OCI-LY7 (cell line): ENCODE data around the gene MYRIP. TPM values are rescaled to one million over a fixed set of nuclear protein-coding genes. Genes with fewer than 3 reads are reported as not detected.

Source experiments
- BruUV-seq: library from RNA; stranded (reverse); fragments of 400-500 nt; replicated peaks from 2 replicates; lab custom pipeline; 2021; lab: Mats Ljungman, UMichigan
- CTCF ChIA-PET: fragments of 300-600 bp; sonication (Branson Sonifier 250); formaldehyde crosslinking; loops from one replicate; lab custom pipeline; 2022; ENCODE audit warnings: antibody characterized with exemption; ENCODE audit not compliant: unreplicated experiment; lab: Charles Lee
- POLR2A ChIA-PET: fragments of 300-600 bp; sonication (Branson Sonifier 250); formaldehyde crosslinking; loops from one replicate; lab custom pipeline; 2022; ENCODE audit warnings: antibody characterized with exemption; lab: Charles Lee
- DNase-seq: peaks from one replicate; pipeline ENCODE4 v3.0.0-alpha.2; 2015; ENCODE audit warnings: low spot score
- H2AFZ ChIP-seq: fragments of 200-600 bp; sonication (generic), shearing (Covaris generic); 2 replicates; pipeline ENCODE4 v1.6.1; 2014; ENCODE audit warnings: mild to moderate bottlenecking, antibody characterized with exemption, low read length, moderate library complexity
- H3K27ac ChIP-seq: fragments of 200-600 bp; sonication (generic); 2 replicates; pipeline ENCODE4 v1.5.1; 2014; ENCODE audit warnings: mixed run types, low read depth, mild to moderate bottlenecking, moderate library complexity, low read length, inconsistent platforms; ENCODE audit not compliant: poor library complexity, severe bottlenecking
- H3K36me3 ChIP-seq: fragments of 200-600 bp; sonication (generic); 2 replicates; pipeline ENCODE4 v1.6.1; 2014; ENCODE audit warnings: mild to moderate bottlenecking, antibody characterized with exemption, low read length, moderate library complexity, mixed read lengths; ENCODE audit not compliant: insufficient read depth
- H3K4me1 ChIP-seq: fragments of 200-600 bp; sonication (generic); 2 replicates; pipeline ENCODE4 v1.5.1; 2014; ENCODE audit warnings: mild to moderate bottlenecking, low read length; ENCODE audit not compliant: insufficient read depth, poor library complexity, severe bottlenecking
- H3K4me2 ChIP-seq: fragments of 200-600 bp; sonication (generic); 2 replicates; pipeline ENCODE4 v1.6.1; 2014; ENCODE audit warnings: mild to moderate bottlenecking, low read length
- H3K4me3 ChIP-seq: fragments of 200-600 bp; sonication (generic); 2 replicates; pipeline ENCODE4 v1.5.1; 2014; ENCODE audit warnings: mild to moderate bottlenecking, low read depth, low read length; ENCODE audit not compliant: poor library complexity, severe bottlenecking
- H3K79me2 ChIP-seq: fragments of 200-600 bp; sonication (generic); 2 replicates; pipeline ENCODE4 v1.6.1; 2016; ENCODE audit warnings: low read depth, mild to moderate bottlenecking, low read length, moderate library complexity, mixed read lengths; ENCODE audit not compliant: insufficient read depth
- H3K9me2 ChIP-seq: fragments of 200-600 bp; sonication (generic); 2 replicates; pipeline ENCODE4 v1.6.1; 2016; ENCODE audit warnings: mild to moderate bottlenecking, low read length, mixed read lengths; ENCODE audit not compliant: insufficient read depth
- H3K9me3 ChIP-seq: fragments of 200-600 bp; sonication (generic); 2 replicates; pipeline ENCODE4 v1.6.1; 2014; ENCODE audit warnings: mild to moderate bottlenecking, mixed run types, low read length, mixed read lengths
- H4K20me1 ChIP-seq: fragments of 200-600 bp; sonication (generic); 2 replicates; pipeline ENCODE4 v1.6.1; 2014; ENCODE audit warnings: mild to moderate bottlenecking, antibody characterized with exemption, low read length, moderate library complexity, mixed read lengths; ENCODE audit not compliant: insufficient read depth
- EZH2phosphoT487 ChIP-seq: fragments of 200-600 bp; sonication (generic); IDR thresholded peaks from 2 replicates; pipeline ENCODE4 v1.6.1; 2018; ENCODE audit warnings: low read depth, borderline replicate concordance, mild to moderate bottlenecking, mixed run types, antibody characterized with exemption, low read length, moderate library complexity, mixed read lengths
- intact Hi-C: fragments of 100-400 bp; cut with micrococcal nuclease; formaldehyde crosslinking; loops from one replicate; pipeline ENCODE4 v1.10.0; 2022; ENCODE audit not compliant: unreplicated experiment
- total RNA-seq, 2 experiments: library from RNA; depleted of rRNA in 1 of 2; stranded (reverse); fragments of >200 nt in 1 of 2; shearing (Covaris generic) in 1 of 2; gene quantifications; 2 replicates each; pipeline ENCODE4 v1.2.3, GENCODE V29; 2014 to 2022
- TF ChIP-seq, protein P1 (sequence below): fragments of 200-600 bp; sonication (generic); conservative IDR thresholded peaks from 2 replicates; pipeline ENCODE4 v1.5.1; 2014; ENCODE audit warnings: mild to moderate bottlenecking, antibody characterized with exemption, low read length, moderate library complexity, mixed read lengths

Gene MYRIP
- total RNA-seq, 2 experiments from 2014 or later, result not detected

DNA sequence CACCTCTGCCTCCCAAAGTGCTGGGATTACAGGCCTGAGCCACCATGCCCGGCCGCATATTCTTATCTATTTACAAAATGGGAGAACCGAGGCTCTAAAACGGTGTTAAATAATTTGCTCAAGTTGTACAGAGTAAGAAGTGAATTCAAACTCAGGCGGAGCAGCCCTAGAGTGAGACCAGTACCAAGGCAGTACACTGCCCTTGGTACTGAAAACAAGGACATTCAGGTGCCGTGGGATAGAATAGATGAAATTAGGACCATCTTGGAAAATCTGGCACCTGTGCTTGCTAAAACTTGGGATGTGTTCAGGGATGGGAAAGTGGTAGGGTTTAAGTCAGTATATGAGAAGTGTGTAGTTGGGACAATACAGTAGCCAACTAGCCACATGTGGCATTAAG is 100.7 kb downstream of the MYRIP start:
- no peak for DNase-seq
- H3K79me2 ChIP-seq, result no peaks in the 10 kb centered on the region
- POLR2A ChIA-PET, result no interaction called here

DNA sequence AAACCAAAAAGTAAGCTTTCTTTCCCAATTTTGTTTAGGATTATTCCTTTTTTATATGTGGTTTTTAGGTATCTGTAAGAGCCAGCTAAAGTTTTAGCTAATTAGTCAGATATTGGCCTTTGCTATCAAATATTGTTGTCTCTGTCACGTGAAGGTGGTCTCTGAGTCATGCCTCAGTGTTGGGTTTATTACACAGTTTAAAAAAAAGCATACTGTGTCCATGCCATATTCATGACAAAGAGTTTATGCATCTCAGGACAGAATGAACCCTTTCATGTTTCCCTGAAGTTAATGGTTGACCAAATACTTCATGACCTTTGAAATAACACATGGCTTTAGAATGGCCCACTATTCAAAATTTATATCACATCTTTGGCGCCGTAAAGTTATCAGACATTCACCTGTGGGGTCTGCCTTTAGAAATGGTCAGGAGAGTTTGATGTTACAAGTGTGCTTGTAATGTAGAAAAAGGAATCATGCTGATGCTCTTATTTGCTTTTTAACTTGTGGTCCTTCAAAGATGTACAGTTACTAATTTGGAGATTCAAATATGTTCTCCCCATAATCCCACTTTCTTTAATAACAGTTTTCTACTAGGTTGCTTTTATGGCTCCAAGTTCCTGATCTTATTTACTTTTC is 101.5 kb downstream of the MYRIP start:
- no peak for DNase-seq
- TF ChIP-seq, protein P1, sequence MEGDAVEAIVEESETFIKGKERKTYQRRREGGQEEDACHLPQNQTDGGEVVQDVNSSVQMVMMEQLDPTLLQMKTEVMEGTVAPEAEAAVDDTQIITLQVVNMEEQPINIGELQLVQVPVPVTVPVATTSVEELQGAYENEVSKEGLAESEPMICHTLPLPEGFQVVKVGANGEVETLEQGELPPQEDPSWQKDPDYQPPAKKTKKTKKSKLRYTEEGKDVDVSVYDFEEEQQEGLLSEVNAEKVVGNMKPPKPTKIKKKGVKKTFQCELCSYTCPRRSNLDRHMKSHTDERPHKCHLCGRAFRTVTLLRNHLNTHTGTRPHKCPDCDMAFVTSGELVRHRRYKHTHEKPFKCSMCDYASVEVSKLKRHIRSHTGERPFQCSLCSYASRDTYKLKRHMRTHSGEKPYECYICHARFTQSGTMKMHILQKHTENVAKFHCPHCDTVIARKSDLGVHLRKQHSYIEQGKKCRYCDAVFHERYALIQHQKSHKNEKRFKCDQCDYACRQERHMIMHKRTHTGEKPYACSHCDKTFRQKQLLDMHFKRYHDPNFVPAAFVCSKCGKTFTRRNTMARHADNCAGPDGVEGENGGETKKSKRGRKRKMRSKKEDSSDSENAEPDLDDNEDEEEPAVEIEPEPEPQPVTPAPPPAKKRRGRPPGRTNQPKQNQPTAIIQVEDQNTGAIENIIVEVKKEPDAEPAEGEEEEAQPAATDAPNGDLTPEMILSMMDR, result no peak
- Histone ChIP-seq H4K20me1 (no peaks in the 10 kb centered on the region), H3K4me2 (no peak overlapping the region), H3K36me3 (no peaks in the 10 kb centered on the region), H2AFZ (no peak overlapping the region), H3K9me3 (no peaks in the 10 kb centered on the region), H3K4me1 (no peaks in the 10 kb centered on the region), H3K9me2 (no peaks in the 10 kb centered on the region), H3K79me2 (no peaks in the 10 kb centered on the region), H3K4me3 (no peak overlapping the region), H3K27ac (no peak overlapping the region)
- no TSS peak for BruUV-seq
- POLR2A ChIA-PET, result no interaction called here
- intact Hi-C loops, result no loop called here
- CTCF ChIA-PET, result no interaction called here

More for the DNA sequence above, 100.7 kb downstream of the MYRIP start:
- Histone ChIP-seq H3K4me2 (no peak overlapping the region), H3K27ac (no peak overlapping the region), H2AFZ (no peak overlapping the region), H4K20me1 (no peaks in the 10 kb centered on the region), H3K9me2 (no peaks in the 10 kb centered on the region), H3K4me1 (no peaks in the 10 kb centered on the region), H3K4me3 (no peak overlapping the region), H3K9me3 (no peaks in the 10 kb centered on the region), H3K36me3 (no peaks in the 10 kb centered on the region)
- CTCF ChIA-PET, result no interaction called here
- intact Hi-C loops, result no loop called here
- TF ChIP-seq, protein P1, result no peak
- no peak for TF ChIP-seq EZH2phosphoT487
- BruUV-seq, result no TSS peak

DNA sequence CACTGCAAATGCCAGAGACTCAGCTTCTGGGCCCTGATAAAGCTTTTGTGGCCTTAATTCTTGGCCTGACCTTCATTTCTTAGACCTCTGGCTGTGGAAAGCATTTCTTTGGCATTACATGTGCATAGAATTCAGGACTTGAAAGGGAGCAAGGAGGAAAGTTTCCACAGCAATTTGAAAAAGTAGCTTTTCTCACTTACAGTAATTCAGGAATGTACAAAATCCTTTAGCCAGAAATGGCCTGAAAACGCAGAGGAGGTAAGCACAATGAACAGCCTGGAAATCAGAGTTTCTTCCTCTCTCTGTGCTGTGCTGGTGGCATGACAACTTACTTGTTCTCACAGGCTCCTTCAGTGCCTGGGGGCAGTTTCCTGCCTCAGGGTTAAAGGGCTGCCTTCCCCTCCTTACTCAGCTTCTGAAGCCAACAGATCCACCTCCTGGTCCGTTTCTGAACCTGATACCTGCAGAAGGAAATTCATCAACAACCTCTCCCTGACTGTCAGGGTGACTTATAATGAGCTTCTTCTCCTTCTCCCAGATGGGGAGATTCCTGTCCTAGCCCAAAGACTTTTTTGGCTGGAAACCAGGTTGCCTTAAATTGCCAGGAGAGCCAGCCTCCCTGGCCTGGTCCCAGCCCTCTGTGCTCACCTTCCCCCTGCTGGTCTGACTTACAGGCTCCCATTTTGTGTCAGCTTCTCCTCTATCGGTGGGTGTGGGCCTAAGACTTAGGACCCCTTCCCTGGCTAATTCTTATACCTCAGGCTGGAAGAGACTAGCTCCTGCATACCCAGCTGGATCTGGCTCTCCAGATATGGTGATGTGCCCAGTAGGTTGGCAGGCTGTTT is 102.3 kb downstream of the MYRIP start:
- no peak for DNase-seq
- intact Hi-C loops, result no loop called here
- Histone ChIP-seq H3K79me2 (no peaks in the 10 kb centered on the region), H3K4me3 (no peak overlapping the region), H3K4me2 (no peak overlapping the region), H3K36me3 (no peaks in the 10 kb centered on the region), H2AFZ (no peak overlapping the region), H4K20me1 (no peaks in the 10 kb centered on the region), H3K9me2 (no peaks in the 10 kb centered on the region), H3K9me3 (no peaks in the 10 kb centered on the region), H3K27ac (no peak overlapping the region), H3K4me1 (no peaks in the 10 kb centered on the region)
- CTCF ChIA-PET, result no interaction called here
- no TSS peak for BruUV-seq
- POLR2A ChIA-PET, result no interaction called here
- TF ChIP-seq EZH2phosphoT487, result no peak
- TF ChIP-seq, protein P1, result no peak
